Astrocyte (in vitro differentiated cells and primary cell): ENCODE measurements around the gene CAV1. TPM values are rescaled to one million over a fixed set of nuclear protein-coding genes. Genes with fewer than 3 reads are reported as not detected.

Source experiments
- DNase-seq: peaks from one replicate; pipeline ENCODE4 v3.0.0-alpha.2; 2010; ENCODE audit warnings: low read depth
- FAIRE-seq: peaks from 2 replicates; lab custom pipeline; 2011; peaks lifted over from hg19 to GRCh38; lab: Jason Lieb, UNC
- H2AFZ ChIP-seq: 2 replicates; pipeline ENCODE4 v1.6.0; 2012; ENCODE audit warnings: low read depth, low read length, inconsistent platforms
- H3K27ac ChIP-seq: 2 replicates; pipeline ENCODE4 v1.5.1; 2011; ENCODE audit warnings: low read depth, low read length, inconsistent platforms
- H3K27me3 ChIP-seq: 2 replicates; pipeline ENCODE4 v1.6.0; 2011; ENCODE audit warnings: low read length, inconsistent platforms; ENCODE audit not compliant: insufficient read depth
- H3K36me3 ChIP-seq: 2 replicates; pipeline ENCODE4 v1.5.1; 2011; ENCODE audit warnings: low read length, inconsistent platforms; ENCODE audit not compliant: insufficient read depth
- H3K4me1 ChIP-seq: 2 replicates; pipeline ENCODE4 v1.5.1; 2011; ENCODE audit warnings: low read length, inconsistent platforms; ENCODE audit not compliant: insufficient read depth
- H3K4me2 ChIP-seq: 2 replicates; pipeline ENCODE4 v1.6.0; 2012; ENCODE audit warnings: low read length, inconsistent platforms
- H3K4me3 ChIP-seq: 2 replicates; pipeline ENCODE4 v1.5.1; 2011; ENCODE audit warnings: low read depth, mild to moderate bottlenecking, low read length, inconsistent platforms; ENCODE audit not compliant: insufficient read depth
- H3K79me2 ChIP-seq: 2 replicates; pipeline ENCODE4 v1.6.0; 2012; ENCODE audit warnings: mild to moderate bottlenecking, low read length, inconsistent platforms; ENCODE audit not compliant: insufficient read depth
- H3K9ac ChIP-seq: 2 replicates; pipeline ENCODE4 v1.6.0; 2012; ENCODE audit warnings: mild to moderate bottlenecking, low read length, inconsistent platforms
- H3K9me3 ChIP-seq: 2 replicates; pipeline ENCODE4 v1.5.1; 2012; ENCODE audit warnings: low read depth, mild to moderate bottlenecking, low read length, inconsistent platforms; ENCODE audit not compliant: insufficient read depth
- H4K20me1 ChIP-seq: 2 replicates; pipeline ENCODE4 v1.6.0; 2012; ENCODE audit warnings: low read length, inconsistent platforms; ENCODE audit not compliant: insufficient read depth
- H3K27ac Mint-ChIP-seq: one replicate; pipeline ENCODE4 v1.8.0; 2021; ENCODE audit warnings: mild to moderate bottlenecking, mixed read lengths; ENCODE audit not compliant: unreplicated experiment
- H3K27me3 Mint-ChIP-seq: one replicate; pipeline ENCODE4 v1.8.0; 2021; ENCODE audit warnings: low read depth, mixed read lengths; ENCODE audit not compliant: unreplicated experiment
- H3K36me3 Mint-ChIP-seq: one replicate; pipeline ENCODE4 v1.8.0; 2021; ENCODE audit warnings: low read depth, mixed read lengths; ENCODE audit not compliant: unreplicated experiment
- H3K4me1 Mint-ChIP-seq: one replicate; pipeline ENCODE4 v1.8.0; 2021; ENCODE audit warnings: low read depth, mixed read lengths; ENCODE audit not compliant: unreplicated experiment
- H3K4me3 Mint-ChIP-seq: one replicate; pipeline ENCODE4 v1.8.0; 2021; ENCODE audit warnings: mild to moderate bottlenecking, moderate library complexity, mixed read lengths; ENCODE audit not compliant: unreplicated experiment
- H3K9me3 Mint-ChIP-seq: one replicate; pipeline ENCODE4 v1.8.0; 2021; ENCODE audit warnings: mild to moderate bottlenecking, mixed read lengths; ENCODE audit not compliant: unreplicated experiment
- CTCF ChIP-seq: IDR thresholded peaks from 2 replicates; pipeline ENCODE4 v1.5.1; 2011; ENCODE audit warnings: low read depth, mild to moderate bottlenecking, inconsistent platforms, low read length, moderate library complexity; ENCODE audit not compliant: insufficient read depth
- EZH2 ChIP-seq: IDR thresholded peaks from 2 replicates; pipeline ENCODE4 v1.6.1; 2012; ENCODE audit warnings: mild to moderate bottlenecking, low read length, inconsistent platforms; ENCODE audit not compliant: insufficient read depth
- total RNA-seq: library from RNA; stranded (reverse); gene quantifications from 2 replicates; pipeline ENCODE4 v1.2.1, GENCODE V29; 2021

CAV1 gene
- total RNA-seq, 1 donor from 2014 or later: 472 TPM

GRCh38 chr7:116524221-116524608, 621 bp upstream of the CAV1 start:
- peaks cover 46% of the 10 kb centered on the region for H3K4me1 Mint-ChIP-seq
- no peak overlapping the region for H2AFZ ChIP-seq
- peak overlapping the region; percentile 96 for H3K4me3 Mint-ChIP-seq
- H3K9me3 Mint-ChIP-seq: no peaks in the 10 kb centered on the region
- H3K27me3 ChIP-seq: no peaks in the 10 kb centered on the region
- peaks cover 6% of the 10 kb centered on the region for H3K36me3 ChIP-seq
- H3K79me2 ChIP-seq: peaks cover 41% of the 10 kb centered on the region
- H4K20me1 ChIP-seq: no peaks in the 10 kb centered on the region
- H3K4me3 ChIP-seq: no peak overlapping the region
- peak overlapping the region; percentile 95 for H3K27ac ChIP-seq
- peak; percentile 56 for DNase-seq
- peak overlapping the region; percentile 69 for H3K9ac ChIP-seq
- H3K36me3 Mint-ChIP-seq: peaks cover 14% of the 10 kb centered on the region
- H3K27me3 Mint-ChIP-seq: no peaks in the 10 kb centered on the region
- no peak for TF ChIP-seq CTCF
- no peak for TF ChIP-seq EZH2
- peak overlapping the region; percentile 82 for H3K27ac Mint-ChIP-seq
- no peak for FAIRE-seq
- peak overlapping the region; percentile 86 for H3K4me2 ChIP-seq
- no peaks in the 10 kb centered on the region for H3K9me3 ChIP-seq
- peaks cover 47% of the 10 kb centered on the region for H3K4me1 ChIP-seq

- H3K27ac ChIP-seq: peak overlapping the region; percentile 95
- TF ChIP-seq EZH2 (no peak), CTCF (no peak)
- H3K36me3 Mint-ChIP-seq: peaks cover 14% of the 10 kb centered on the region
- H3K9me3 ChIP-seq: no peaks in the 10 kb centered on the region
- no peak overlapping the region for H2AFZ ChIP-seq
- peak overlapping the region; percentile 99 for H3K27ac Mint-ChIP-seq
- peaks cover 56% of the 10 kb centered on the region for H3K4me1 Mint-ChIP-seq
- peaks cover 51% of the 10 kb centered on the region for H3K4me1 ChIP-seq
- FAIRE-seq (no peak), DNase-seq (no peak)
- peak overlapping the region; percentile 86 for H3K4me2 ChIP-seq
- peak overlapping the region; percentile 96 for H3K4me3 Mint-ChIP-seq
- H3K36me3 ChIP-seq: peaks cover 12% of the 10 kb centered on the region
- no peaks in the 10 kb centered on the region for H3K27me3 Mint-ChIP-seq
- peaks cover 53% of the 10 kb centered on the region for H3K79me2 ChIP-seq
- H3K9ac ChIP-seq: peak overlapping the region; percentile 97
- peaks cover 2% of the 10 kb centered on the region for H4K20me1 ChIP-seq
- H3K27me3 ChIP-seq: no peaks in the 10 kb centered on the region
- H3K4me3 ChIP-seq: peak overlapping the region; percentile 90
- H3K9me3 Mint-ChIP-seq: no peaks in the 10 kb centered on the region
These were observed 569 bp downstream of the CAV1 start for GRCh38 chr7:116525298-116525912.
